OCI-LY3 (cell line): Measurements from ENCODE around the gene QPCT.

ENCODE experiments used
- EZH2phosphoT487 ChIP-seq: fragments of 200-600 bp; shearing (Covaris generic); IDR thresholded peaks from 2 replicates; pipeline ENCODE4 v1.6.1; 2018; ENCODE audit warnings: antibody characterized with exemption, mixed run types, low read depth
- TF ChIP-seq, protein P1 (sequence below): fragments of 200-600, 300-600 bp; sonication (generic); IDR thresholded peaks from 2 replicates; pipeline ENCODE4 v1.5.1; 2014; ENCODE audit warnings: antibody characterized with exemption, low read length, low read depth

- TF ChIP-seq, protein P1, sequence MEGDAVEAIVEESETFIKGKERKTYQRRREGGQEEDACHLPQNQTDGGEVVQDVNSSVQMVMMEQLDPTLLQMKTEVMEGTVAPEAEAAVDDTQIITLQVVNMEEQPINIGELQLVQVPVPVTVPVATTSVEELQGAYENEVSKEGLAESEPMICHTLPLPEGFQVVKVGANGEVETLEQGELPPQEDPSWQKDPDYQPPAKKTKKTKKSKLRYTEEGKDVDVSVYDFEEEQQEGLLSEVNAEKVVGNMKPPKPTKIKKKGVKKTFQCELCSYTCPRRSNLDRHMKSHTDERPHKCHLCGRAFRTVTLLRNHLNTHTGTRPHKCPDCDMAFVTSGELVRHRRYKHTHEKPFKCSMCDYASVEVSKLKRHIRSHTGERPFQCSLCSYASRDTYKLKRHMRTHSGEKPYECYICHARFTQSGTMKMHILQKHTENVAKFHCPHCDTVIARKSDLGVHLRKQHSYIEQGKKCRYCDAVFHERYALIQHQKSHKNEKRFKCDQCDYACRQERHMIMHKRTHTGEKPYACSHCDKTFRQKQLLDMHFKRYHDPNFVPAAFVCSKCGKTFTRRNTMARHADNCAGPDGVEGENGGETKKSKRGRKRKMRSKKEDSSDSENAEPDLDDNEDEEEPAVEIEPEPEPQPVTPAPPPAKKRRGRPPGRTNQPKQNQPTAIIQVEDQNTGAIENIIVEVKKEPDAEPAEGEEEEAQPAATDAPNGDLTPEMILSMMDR: no peak
- TF ChIP-seq EZH2phosphoT487: no peak
These were observed 16.9 kb downstream of the QPCT start for GRCh38 chr2:37361216-37361815.
